H1 (cell line): ENCODE data around the gene GBP2. TPM values are rescaled to one million over a fixed set of nuclear protein-coding genes. Genes with fewer than 3 reads are reported as not detected.

Experiments used
- CTCF ChIA-PET: fragments of 300-600 bp; sonication (Branson Sonifier 250); formaldehyde crosslinking; loops from one replicate; lab custom pipeline; 2021; ENCODE audit not compliant: partially characterized antibody; lab: Charles Lee
- POLR2A ChIA-PET: fragments of 300-600 bp; sonication (Branson Sonifier 250); formaldehyde crosslinking; loops from one replicate; lab custom pipeline; 2021; ENCODE audit warnings: inconsistent platforms; ENCODE audit not compliant: partially characterized antibody; lab: Charles Lee
- DNase-seq, 2 experiments: peaks; one replicate each; pipeline versions ENCODE4 v3.0.0 to v3.0.0-alpha.2; 2010 to 2022; ENCODE audit warnings: low spot score in 2 of 2, low read depth in 1 of 2, mixed read lengths in 1 of 2
- FAIRE-seq: peaks from 2 replicates; lab custom pipeline; 2011; peaks lifted over from hg19 to GRCh38; lab: Jason Lieb, UNC
- H2AFZ ChIP-seq: 2 replicates; pipeline ENCODE4 v1.8.1; 2012; ENCODE audit warnings: low read length, inconsistent platforms
- H2AK5ac ChIP-seq: 2 replicates; pipeline ENCODE4 v1.6.1; 2013; ENCODE audit warnings: low read depth, low read length
- H2BK120ac ChIP-seq: replicated peaks from 2 replicates; pipeline ENCODE3; 2013; ENCODE audit warnings: low read depth, low read length, inconsistent platforms
- H2BK12ac ChIP-seq: 2 replicates; pipeline ENCODE4 v1.6.1; 2013; ENCODE audit warnings: low read depth, low read length
- H2BK15ac ChIP-seq: 2 replicates; pipeline ENCODE4 v1.6.1; 2013; ENCODE audit warnings: low read length
- H2BK20ac ChIP-seq: 2 replicates; pipeline ENCODE4 v1.6.1; 2013; ENCODE audit warnings: low read length
- H2BK5ac ChIP-seq: 2 replicates; pipeline ENCODE4 v1.6.1; 2013; ENCODE audit warnings: low read depth, low read length
- H3K14ac ChIP-seq: 2 replicates; pipeline ENCODE4 v1.6.1; 2013; ENCODE audit warnings: inconsistent platforms; ENCODE audit not compliant: insufficient read length
- H3K18ac ChIP-seq: 2 replicates; pipeline ENCODE4 v1.6.1; 2013; ENCODE audit warnings: low read length; ENCODE audit errors: extremely low read depth
- H3K23ac ChIP-seq: 2 replicates; pipeline ENCODE4 v1.6.1; 2013; ENCODE audit warnings: inconsistent platforms; ENCODE audit not compliant: insufficient read length
- H3K23me2 ChIP-seq: 2 replicates; pipeline ENCODE4 v1.6.1; 2013; ENCODE audit warnings: low read depth, low read length
- H3K27ac ChIP-seq: 2 replicates; pipeline ENCODE4 v1.6.1; 2011; ENCODE audit warnings: low read depth, low read length, inconsistent platforms
- H3K27me3 ChIP-seq, 4 experiments: replicated peaks in 1 of 4; 1 replicate in 1 of 4; 2 replicates in 3 of 4; pipeline versions ENCODE4 v1.6.1 to v1.8.1; 2011 to 2013; ENCODE audit warnings: low read length in 3 of 4, mild to moderate bottlenecking in 3 of 4, inconsistent platforms in 2 of 4, mixed read lengths in 2 of 4, moderate library complexity in 1 of 4; ENCODE audit not compliant: control insufficient read depth in 3 of 4, insufficient read depth in 3 of 4; ENCODE audit errors: extremely low read depth in 1 of 4
- H3K36me3 ChIP-seq, 4 experiments: 2 replicates each; pipeline versions ENCODE4 v1.6.1 to v1.8.1; 2011 to 2013; ENCODE audit warnings: mild to moderate bottlenecking in 4 of 4, low read length in 3 of 4, moderate library complexity in 2 of 4, control low read depth in 1 of 4, inconsistent platforms in 1 of 4; ENCODE audit not compliant: insufficient read depth in 4 of 4, control insufficient read depth in 2 of 4
- H3K4ac ChIP-seq: replicated peaks from 2 replicates; pipeline ENCODE3; 2013; ENCODE audit warnings: low read length, low read depth, mixed read lengths, inconsistent platforms; ENCODE audit not compliant: insufficient read length
- H3K4me1 ChIP-seq, 4 experiments: replicated peaks in 1 of 4; 1 replicate in 1 of 4; 2 replicates in 3 of 4; pipeline versions ENCODE4 v1.6.1 to v1.8.1; 2011 to 2013; ENCODE audit warnings: low read length in 3 of 4, inconsistent platforms in 2 of 4, mixed read lengths in 1 of 4; ENCODE audit not compliant: insufficient read depth in 4 of 4, control insufficient read depth in 3 of 4
- H3K4me2 ChIP-seq, 2 experiments: 2 replicates each; pipeline versions ENCODE4 v1.6.1 to v1.8.1; 2011 to 2013; ENCODE audit warnings: low read depth in 2 of 2, low read length in 2 of 2, control low read depth in 1 of 2, inconsistent platforms in 1 of 2, mild to moderate bottlenecking in 1 of 2; ENCODE audit not compliant: insufficient read depth in 1 of 2
- H3K4me3 ChIP-seq, 4 experiments: fragments of 200-600, 300-600 bp in 1 of 4; sonication (generic), shearing (Covaris generic), sonication (Bioruptor Twin) in 1 of 4; 2 replicates each; pipeline versions ENCODE4 v1.5.1 to v1.8.1; 2011 to 2016; ENCODE audit warnings: low read length in 4 of 4, low read depth in 3 of 4, control low read depth in 2 of 4, inconsistent platforms in 2 of 4, mild to moderate bottlenecking in 2 of 4, mixed read lengths in 1 of 4, moderate library complexity in 1 of 4; ENCODE audit not compliant: insufficient read depth in 2 of 4; ENCODE audit errors: extremely low read depth in 1 of 4
- H3K56ac ChIP-seq: replicated peaks from 2 replicates; pipeline ENCODE3; 2013; ENCODE audit warnings: low read depth, mild to moderate bottlenecking, mixed read lengths, low read length, inconsistent platforms; ENCODE audit not compliant: insufficient read length
- H3K79me1 ChIP-seq: 2 replicates; pipeline ENCODE4 v1.6.1; 2013; ENCODE audit warnings: low read depth, low read length, control low read depth
- H3K79me2 ChIP-seq, 2 experiments: 2 replicates each; pipeline versions ENCODE4 v1.6.1 to v1.8.1; 2012 to 2013; ENCODE audit warnings: low read length in 2 of 2, mild to moderate bottlenecking in 2 of 2, inconsistent platforms in 1 of 2; ENCODE audit not compliant: insufficient read depth in 2 of 2, control insufficient read depth in 1 of 2
- H3K9ac ChIP-seq, 4 experiments: replicated peaks in 1 of 4; 1 replicate in 1 of 4; 2 replicates in 3 of 4; pipeline versions ENCODE4 v1.6.1 to v1.8.1; 2011 to 2013; ENCODE audit warnings: low read depth in 3 of 4, low read length in 3 of 4, control low read depth in 2 of 4, mild to moderate bottlenecking in 2 of 4, moderate library complexity in 2 of 4, inconsistent platforms in 1 of 4; ENCODE audit errors: extremely low read depth in 1 of 4
- H3K9me3 ChIP-seq, 2 experiments: 2 replicates each; pipeline versions ENCODE4 v1.6.1 to v1.8.1; 2012 to 2013; ENCODE audit warnings: mild to moderate bottlenecking in 2 of 2, moderate library complexity in 2 of 2, control low read depth in 1 of 2, inconsistent platforms in 1 of 2, low read depth in 1 of 2, low read length in 1 of 2, mixed read lengths in 1 of 2; ENCODE audit not compliant: insufficient read depth in 2 of 2
- H4K20me1 ChIP-seq, 2 experiments: replicated peaks in 1 of 2; 2 replicates each; pipeline versions ENCODE3 to v1.8.1; 2011 to 2013; ENCODE audit warnings: inconsistent platforms in 2 of 2, low read length in 2 of 2, mild to moderate bottlenecking in 1 of 2; ENCODE audit not compliant: insufficient read depth in 2 of 2, control insufficient read depth in 1 of 2
- H4K5ac ChIP-seq: 2 replicates; pipeline ENCODE4 v1.6.1; 2013; ENCODE audit warnings: low read length, low read depth, mixed read lengths, inconsistent platforms; ENCODE audit not compliant: insufficient read length
- H4K8ac ChIP-seq: 2 replicates; pipeline ENCODE4 v1.8.0; 2013; ENCODE audit warnings: mild to moderate bottlenecking, moderate library complexity, low read length, inconsistent platforms; ENCODE audit not compliant: insufficient read depth; ENCODE audit errors: extremely low read depth
- H4K91ac ChIP-seq: replicated peaks from 2 replicates; pipeline ENCODE3; 2013; ENCODE audit warnings: low read length, mixed read lengths, inconsistent platforms; ENCODE audit not compliant: insufficient read length
- MAFK ChIP-seq: IDR thresholded peaks from 2 replicates; pipeline ENCODE4 v1.6.1; 2012; ENCODE audit warnings: low read depth, mild to moderate bottlenecking, improper control_type of control experiment, low read length
- POLR2AphosphoS5 ChIP-seq: IDR thresholded peaks from 2 replicates; pipeline ENCODE4 v1.6.1; 2011; ENCODE audit warnings: low read depth, low read length
- WGBS, 2 experiments: shearing (Covaris generic) in 1 of 2; methylation state at CpG; one replicate each; pipeline versions ENCODE4 v1.1.6 to v1.1.7; 2013 to 2015; ENCODE audit warnings: low lambda C conversion rate in 2 of 2, mixed read lengths in 2 of 2, inconsistent platforms in 1 of 2, low coverage in 1 of 2, missing lambda C conversion rate in 1 of 2; ENCODE audit not compliant: insufficient replicate concordance in 2 of 2, insufficient coverage in 1 of 2, insufficient read length in 1 of 2; ENCODE audit errors: extremely low coverage in 1 of 2, missing lambda C conversion rate in 1 of 2; 5-methylcytosine and 5-hydroxymethylcytosine counted together
- polyA plus RNA-seq, 7 experiments: library from polyadenylated mRNA; depleted of rRNA in 3 of 7; stranded (reverse) in 5 of 7; unstranded in 2 of 7; fragments of >200 nt in 5 of 7; fragments of 200-250 nt in 2 of 7; gene quantifications; 1 replicate in 5 of 7; 2 replicates in 1 of 7; 4 replicates in 1 of 7; pipeline versions ENCODE4 v1.2.1 to v1.2.3, GENCODE V29; 2011 to 2013; ENCODE audit warnings: missing spikeins in 2 of 7, mixed read lengths in 2 of 7
- total RNA-seq: library from RNA; stranded (reverse); fragmentation: NEBNext Ultra II Directional; extraction: Animal tissue kit (Norgen Biotek cat#: 25700); gene quantifications from 2 replicates; pipeline ENCODE4 v1.2.1, GENCODE V29; 2021

GBP2 gene
- total and polyA plus RNA-seq, 2 of the 8 experiments (the other 6 are each of a cell fraction or from before 2014, with no cell fraction given) = not detected

DNA sequence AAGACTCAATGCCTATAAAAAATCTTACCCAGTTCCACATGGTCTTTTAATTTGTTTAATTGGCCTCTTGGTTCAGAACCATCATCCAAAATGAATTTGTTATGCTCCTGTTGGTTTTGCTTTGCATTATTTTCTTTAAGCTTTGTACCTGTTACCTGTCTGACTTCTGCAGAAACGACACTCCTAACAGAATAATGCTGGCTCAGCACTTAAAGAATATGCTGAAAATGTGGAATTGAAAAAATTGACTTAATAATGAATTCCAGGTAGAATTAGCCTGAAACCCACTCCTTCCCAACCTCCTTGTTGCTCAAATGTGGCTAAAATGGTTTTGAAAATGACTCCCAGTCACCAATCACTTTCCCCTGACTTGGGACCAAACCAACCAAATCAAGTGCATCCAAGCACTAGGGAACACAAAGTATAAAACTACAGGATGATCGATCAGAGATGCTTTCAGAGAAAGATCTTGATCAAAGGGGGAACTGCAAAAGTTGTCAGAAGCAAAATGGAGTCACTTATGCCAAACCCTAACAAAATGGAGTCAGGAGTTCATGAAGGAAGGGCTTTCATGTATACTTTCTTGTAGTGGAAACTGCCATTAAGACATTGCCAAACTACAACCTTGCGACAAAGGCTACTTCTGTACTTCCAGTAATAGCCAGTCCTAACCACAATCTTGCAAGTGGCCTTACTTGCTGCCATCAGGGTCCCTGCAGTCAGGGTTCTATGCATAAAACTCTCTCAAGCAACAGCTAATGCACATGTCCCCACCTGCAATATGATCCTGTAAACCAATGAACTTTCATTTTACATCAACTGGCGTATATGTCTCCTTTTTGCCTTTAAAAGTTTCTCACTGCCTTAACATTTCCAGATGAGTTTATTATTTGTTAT is 44.5 kb upstream of the GBP2 start:
- H4K5ac ChIP-seq = no peak overlapping the region
- H4K91ac ChIP-seq = no peak overlapping the region
- no peak overlapping the region for H4K8ac ChIP-seq
- no peaks in the 10 kb centered on the region for H3K4me1 ChIP-seq
- no peak overlapping the region for H3K18ac ChIP-seq
- H3K56ac ChIP-seq = no peak overlapping the region
- POLR2A ChIA-PET = no interaction called here
- H2BK120ac ChIP-seq = no peak overlapping the region
- no peak overlapping the region for H3K27ac ChIP-seq
- no peak overlapping the region for H2BK20ac ChIP-seq
- H3K14ac ChIP-seq = no peak overlapping the region
- H2BK15ac ChIP-seq = no peak overlapping the region
- H3K9me3 ChIP-seq = no peaks in the 10 kb centered on the region
- no peaks in the 10 kb centered on the region for H3K23me2 ChIP-seq
- H3K36me3 ChIP-seq = no peaks in the 10 kb centered on the region
- no peak overlapping the region for H2AFZ ChIP-seq
- H3K4me3 ChIP-seq = no peak overlapping the region
- no peaks in the 10 kb centered on the region for H3K79me1 ChIP-seq
- no peak overlapping the region for H3K23ac ChIP-seq
- no peak overlapping the region for H3K4me2 ChIP-seq
- 91% methylated on average over 4 of the region's 4 CpGs; no CpG with 5 or more reads in 1 of the 2 experiments for WGBS, 2 experiments
- H2BK5ac ChIP-seq = no peak overlapping the region
- DNase-seq (no peak), FAIRE-seq (no peak)
- no peak overlapping the region for H3K4ac ChIP-seq
- CTCF ChIA-PET = no interaction called here
- H2AK5ac ChIP-seq = no peak overlapping the region
- peak; percentile 85 for TF ChIP-seq MAFK
- TF ChIP-seq POLR2AphosphoS5 = no peak
- H3K9ac ChIP-seq = no peak overlapping the region
- H3K27me3 ChIP-seq = no peaks in the 10 kb centered on the region
- no peaks in the 10 kb centered on the region for H3K79me2 ChIP-seq
- no peaks in the 10 kb centered on the region for H4K20me1 ChIP-seq
- H2BK12ac ChIP-seq = no peak overlapping the region
